ENCODE data around the gene HBS1L. TPM values are rescaled to one million over a fixed set of nuclear protein-coding genes. Genes with fewer than 3 reads are reported as not detected.

Gene HBS1L
- polyA plus RNA-seq, 1 donor (not counting 4 experiments of a cell fraction or from before 2014, with no cell fraction given) = 61.6 TPM

DNA sequence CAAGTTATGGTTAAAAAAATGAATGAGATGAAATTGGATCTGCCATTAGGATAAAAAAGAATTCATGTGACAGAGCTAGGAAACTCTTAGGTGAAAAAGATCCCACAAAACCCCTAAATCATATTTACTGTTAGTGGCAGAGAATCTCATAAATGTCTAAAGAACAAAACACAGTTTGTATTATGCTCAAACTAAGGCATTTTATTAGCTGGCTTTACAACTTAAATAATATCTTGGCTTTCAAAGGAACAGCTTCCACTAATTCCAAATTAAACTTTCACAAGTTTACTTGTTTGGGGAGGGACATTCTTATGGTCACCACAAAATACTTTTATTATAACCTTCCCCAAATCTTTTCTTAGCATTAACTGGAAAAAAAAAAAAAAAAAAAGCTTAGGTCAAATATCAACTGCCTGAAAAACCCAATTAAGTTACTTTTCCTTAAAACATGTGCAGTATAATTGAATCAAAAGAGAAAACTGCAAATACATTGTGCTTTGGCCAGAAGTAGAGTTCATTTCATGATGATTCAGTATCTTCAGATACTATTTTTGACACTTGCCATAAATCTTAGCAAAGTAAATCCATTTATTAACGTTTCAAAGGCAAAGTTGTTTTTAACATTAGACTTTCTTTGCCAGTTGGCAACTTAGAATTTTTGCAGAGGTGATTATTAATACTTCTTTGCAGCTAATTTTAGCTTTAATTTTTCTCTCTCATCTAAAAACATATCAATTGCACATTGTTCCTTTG, 90.0 kb downstream of the HBS1L start:
- H3K4me3 ChIP-seq (ENCODE audit: control insufficient read depth in 2 of 3, extremely low read depth in 1 of 3, insufficient read depth in 2 of 3, low read depth in 1 of 3, low read length in 3 of 3) = no peak overlapping the region
- no peaks in the 10 kb centered on the region for H3K27me3 ChIP-seq (ENCODE audit: control insufficient read depth, extremely low read depth, insufficient read depth, low read length)
- FAIRE-seq (no peak), DNase-seq (ENCODE audit: low read depth, low spot score) (no peak)
- H3K79me2 ChIP-seq (ENCODE audit: control insufficient read depth, insufficient read depth, low read length) = no peaks in the 10 kb centered on the region
- dilution Hi-C loops (cut with MboI; ENCODE audit: extremely low pct_ligation_motif_present, low sequenced_read_pairs) = no loop called here
- no peaks in the 10 kb centered on the region for H3K9me3 ChIP-seq (ENCODE audit: control insufficient read depth, low read depth, low read length)
- H3K9ac ChIP-seq (ENCODE audit: control insufficient read depth, extremely low read depth, insufficient read depth, low read length) = no peak overlapping the region
- H2AFZ ChIP-seq (ENCODE audit: control insufficient read depth, low read length) = no peak overlapping the region
- TF ChIP-seq, protein P1, sequence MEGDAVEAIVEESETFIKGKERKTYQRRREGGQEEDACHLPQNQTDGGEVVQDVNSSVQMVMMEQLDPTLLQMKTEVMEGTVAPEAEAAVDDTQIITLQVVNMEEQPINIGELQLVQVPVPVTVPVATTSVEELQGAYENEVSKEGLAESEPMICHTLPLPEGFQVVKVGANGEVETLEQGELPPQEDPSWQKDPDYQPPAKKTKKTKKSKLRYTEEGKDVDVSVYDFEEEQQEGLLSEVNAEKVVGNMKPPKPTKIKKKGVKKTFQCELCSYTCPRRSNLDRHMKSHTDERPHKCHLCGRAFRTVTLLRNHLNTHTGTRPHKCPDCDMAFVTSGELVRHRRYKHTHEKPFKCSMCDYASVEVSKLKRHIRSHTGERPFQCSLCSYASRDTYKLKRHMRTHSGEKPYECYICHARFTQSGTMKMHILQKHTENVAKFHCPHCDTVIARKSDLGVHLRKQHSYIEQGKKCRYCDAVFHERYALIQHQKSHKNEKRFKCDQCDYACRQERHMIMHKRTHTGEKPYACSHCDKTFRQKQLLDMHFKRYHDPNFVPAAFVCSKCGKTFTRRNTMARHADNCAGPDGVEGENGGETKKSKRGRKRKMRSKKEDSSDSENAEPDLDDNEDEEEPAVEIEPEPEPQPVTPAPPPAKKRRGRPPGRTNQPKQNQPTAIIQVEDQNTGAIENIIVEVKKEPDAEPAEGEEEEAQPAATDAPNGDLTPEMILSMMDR (optimal IDR thresholded peaks at IDR 0.05 in 1 of 3, IDR thresholded peaks at IDR 0.05 in 1 of 3, conservative IDR thresholded peaks at IDR 0.05 in 1 of 3; ENCODE audit: extremely low read depth in 1 of 3, insufficient read depth in 2 of 3, low read length in 3 of 3) = no peak
- no peak for TF ChIP-seq EZH2 (IDR thresholded peaks at IDR 0.05; ENCODE audit: low read length)
- H3K9me1 ChIP-seq (ENCODE audit: control insufficient read depth, extremely low read depth, insufficient read depth, low read length) = no peaks in the 10 kb centered on the region
- H4K20me1 ChIP-seq (ENCODE audit: control insufficient read depth, extremely low read depth, insufficient read depth, low read length) = no peaks in the 10 kb centered on the region
- peaks cover 0 to 1% of the 10 kb centered on the region in 2 experiments for H3K36me3 ChIP-seq (ENCODE audit: control insufficient read depth in 2 of 2, extremely low read depth in 1 of 2, insufficient read depth in 2 of 2, low read length in 2 of 2)
- no peak overlapping the region for H3K4me2 ChIP-seq (ENCODE audit: control insufficient read depth, extremely low read depth, insufficient read depth, low read depth, low read length)
- H3K27ac ChIP-seq (ENCODE audit: control insufficient read depth, insufficient read depth, low read length) = no peak overlapping the region
- peaks cover 24% of the 10 kb centered on the region for H3K4me1 ChIP-seq (ENCODE audit: control insufficient read depth, extremely low read depth, insufficient read depth, low read length)

DNA sequence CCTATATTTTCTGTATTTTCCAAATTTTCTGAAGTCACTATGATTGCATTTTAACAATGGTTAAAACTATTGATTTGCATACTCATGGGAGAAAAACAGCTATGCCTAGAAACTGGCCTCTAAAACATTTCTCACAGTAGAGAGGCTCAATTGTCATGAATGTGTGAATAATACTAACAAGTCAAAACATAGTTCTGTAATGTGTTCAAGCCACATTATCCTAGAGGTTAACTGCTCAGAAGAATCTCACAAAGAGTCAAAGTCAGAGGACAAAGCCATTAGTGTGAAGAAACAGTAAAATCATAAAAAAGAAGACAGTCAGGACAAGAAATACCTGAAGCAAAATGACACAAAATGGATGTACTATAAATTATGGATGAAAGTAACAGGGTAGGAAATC, 92.2 kb downstream of the HBS1L start:
- TF ChIP-seq, protein P1 (optimal IDR thresholded peaks at IDR 0.05 in 1 of 3, IDR thresholded peaks at IDR 0.05 in 1 of 3, conservative IDR thresholded peaks at IDR 0.05 in 1 of 3; ENCODE audit: extremely low read depth in 1 of 3, insufficient read depth in 2 of 3, low read length in 3 of 3) = no peak
- no peak for TF ChIP-seq EZH2 (IDR thresholded peaks at IDR 0.05; ENCODE audit: low read length)
- peak; percentile 87 for FAIRE-seq
- Histone ChIP-seq H2AFZ (ENCODE audit: control insufficient read depth, low read length) (peak overlapping the region; percentile 45), H3K9me1 (ENCODE audit: control insufficient read depth, extremely low read depth, insufficient read depth, low read length) (no peaks in the 10 kb centered on the region), H3K9me3 (ENCODE audit: control insufficient read depth, low read depth, low read length) (no peaks in the 10 kb centered on the region), H3K9ac (ENCODE audit: control insufficient read depth, extremely low read depth, insufficient read depth, low read length) (no peak overlapping the region), H3K4me1 (ENCODE audit: control insufficient read depth, extremely low read depth, insufficient read depth, low read length) (peaks cover 21% of the 10 kb centered on the region), H3K36me3 (ENCODE audit: control insufficient read depth in 2 of 2, extremely low read depth in 1 of 2, insufficient read depth in 2 of 2, low read length in 2 of 2) (peaks cover 0 to 3% of the 10 kb centered on the region in 2 experiments), H3K4me2 (ENCODE audit: control insufficient read depth, extremely low read depth, insufficient read depth, low read depth, low read length) (peak overlapping the region; percentile 42), H3K27ac (ENCODE audit: control insufficient read depth, insufficient read depth, low read length) (peak overlapping the region; percentile 23), H4K20me1 (ENCODE audit: control insufficient read depth, extremely low read depth, insufficient read depth, low read length) (no peaks in the 10 kb centered on the region), H3K27me3 (ENCODE audit: control insufficient read depth, extremely low read depth, insufficient read depth, low read length) (no peaks in the 10 kb centered on the region), H3K79me2 (ENCODE audit: control insufficient read depth, insufficient read depth, low read length) (no peaks in the 10 kb centered on the region), H3K4me3 (ENCODE audit: control insufficient read depth in 2 of 3, extremely low read depth in 1 of 3, insufficient read depth in 2 of 3, low read depth in 1 of 3, low read length in 3 of 3) (peak overlapping the region in 1 of 3 experiments; percentile 11)
- DNase-seq (ENCODE audit: low read depth, low spot score) = peak; percentile 9
- dilution Hi-C loops (cut with MboI; ENCODE audit: extremely low pct_ligation_motif_present, low sequenced_read_pairs) = no loop called here

Measured in keratinocyte (primary cell).